Measurements from ENCODE around the gene WFDC10B. TPM values are rescaled to one million over a fixed set of nuclear protein-coding genes. Genes with fewer than 3 reads are reported as not detected.

Gene WFDC10B
- total and polyA plus RNA-seq, 9 of the 15 experiments (the other 6 are each of a cell fraction or from before 2014, with no cell fraction given) = not detected

DNA sequence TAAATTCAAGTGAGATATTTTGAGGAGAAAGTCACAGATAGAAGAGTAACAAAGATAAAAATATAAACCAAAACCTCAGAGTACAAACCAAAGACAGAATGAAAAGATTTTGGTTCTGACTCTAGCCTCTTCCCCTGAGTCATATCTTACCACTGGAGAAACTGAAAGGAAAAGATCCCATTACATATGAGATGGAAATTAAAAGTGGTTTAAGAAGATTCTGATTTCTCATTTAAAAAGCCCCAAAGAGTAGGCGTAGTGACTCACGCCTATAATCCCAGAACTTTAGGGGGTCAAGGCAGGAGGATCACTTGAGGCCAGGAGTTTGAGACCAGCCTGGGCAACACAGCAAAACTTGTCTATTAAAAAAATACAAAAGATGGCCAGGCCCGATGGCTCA is 47.9 kb upstream of the WFDC10B start:
- in situ Hi-C loops (cut with MboI) = no loop called here
- no peak for FAIRE-seq
- TF ChIP-seq ZNF347 (CRISPR knock-in tag; IDR thresholded peaks at IDR 0.05; ENCODE audit: low read depth) (no peak), MAFK (IDR thresholded peaks at IDR 0.05; ENCODE audit: low read length) (no peak), ZNF354B (CRISPR knock-in tag; IDR thresholded peaks at IDR 0.05) (no peak), BACH1 (tag; IDR thresholded peaks at IDR 0.05) (no peak), RAD21 (CRISPR knock-in tag; conservative IDR thresholded peaks at IDR 0.05 in 1 of 2, IDR thresholded peaks at IDR 0.05 in 1 of 2) (no peak), RFX7 (CRISPR knock-in tag; IDR thresholded peaks at IDR 0.05) (no peak), TBP (optimal IDR thresholded peaks at IDR 0.05; ENCODE audit: low read depth, low read length) (no peak), HLTF (IDR thresholded peaks at IDR 0.05) (no peak)
- TF ChIP-seq, protein P1, sequence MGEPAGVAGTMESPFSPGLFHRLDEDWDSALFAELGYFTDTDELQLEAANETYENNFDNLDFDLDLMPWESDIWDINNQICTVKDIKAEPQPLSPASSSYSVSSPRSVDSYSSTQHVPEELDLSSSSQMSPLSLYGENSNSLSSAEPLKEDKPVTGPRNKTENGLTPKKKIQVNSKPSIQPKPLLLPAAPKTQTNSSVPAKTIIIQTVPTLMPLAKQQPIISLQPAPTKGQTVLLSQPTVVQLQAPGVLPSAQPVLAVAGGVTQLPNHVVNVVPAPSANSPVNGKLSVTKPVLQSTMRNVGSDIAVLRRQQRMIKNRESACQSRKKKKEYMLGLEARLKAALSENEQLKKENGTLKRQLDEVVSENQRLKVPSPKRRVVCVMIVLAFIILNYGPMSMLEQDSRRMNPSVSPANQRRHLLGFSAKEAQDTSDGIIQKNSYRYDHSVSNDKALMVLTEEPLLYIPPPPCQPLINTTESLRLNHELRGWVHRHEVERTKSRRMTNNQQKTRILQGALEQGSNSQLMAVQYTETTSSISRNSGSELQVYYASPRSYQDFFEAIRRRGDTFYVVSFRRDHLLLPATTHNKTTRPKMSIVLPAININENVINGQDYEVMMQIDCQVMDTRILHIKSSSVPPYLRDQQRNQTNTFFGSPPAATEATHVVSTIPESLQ (CRISPR knock-in tag; IDR thresholded peaks at IDR 0.05) = no peak

More for the DNA sequence above, 47.9 kb upstream of the WFDC10B start:
- DNase-seq (ENCODE audit: extremely low read depth in 1 of 4, low spot score in 3 of 4) (no peak), ATAC-seq (no peak)
- peaks cover 3 to 4% of the 10 kb centered on the region in 2 experiments; a peak in 2 of 5 replicates for H3K27me3 ChIP-seq (ENCODE audit: control insufficient read depth in 2 of 2, insufficient read depth in 2 of 2, low read length in 2 of 2)
- intact Hi-C loops (cut with micrococcal nuclease) = no loop called here
- H3K36me3 ChIP-seq (ENCODE audit: control insufficient read depth, insufficient read depth, low read length) = no peaks in the 10 kb centered on the region
- POLR2A ChIA-PET = no interaction called here
- no peaks in the 10 kb centered on the region for H3K79me2 ChIP-seq (ENCODE audit: control insufficient read depth, insufficient read depth, low read length)
- BruUV-seq (replicated peaks) = no TSS peak
- WGBS (ENCODE audit: insufficient coverage, low coverage, missing lambda C conversion rate) = 0% methylated on average over 3 of the region's 3 CpGs
- H3K9me3 ChIP-seq (replicated peaks; ENCODE audit: control insufficient read depth, insufficient read depth, low read depth, low read length) = no peaks in the 10 kb centered on the region
- H4K20me1 ChIP-seq (replicated peaks; ENCODE audit: control insufficient read depth, insufficient read depth, low read length) = no peaks in the 10 kb centered on the region
- no peak overlapping the region for H3K4me3 ChIP-seq
- no peaks in the 10 kb centered on the region for H3K4me1 ChIP-seq (replicated peaks in 1 of 2; ENCODE audit: control insufficient read depth in 2 of 2, insufficient read depth in 2 of 2, low read length in 2 of 2)
- CTCF ChIA-PET (ENCODE audit: low intra/inter-chr PET ratio) = no interaction called here
- H2AFZ ChIP-seq (ENCODE audit: low read depth, low read length) = no peak overlapping the region
- no peak overlapping the region for H3K4me2 ChIP-seq (ENCODE audit: insufficient read depth, low read length)
- H3K27ac ChIP-seq (ENCODE audit: extremely low read depth, low read depth, low read length) = no peak overlapping the region
- no peaks in the 10 kb centered on the region for H3K9me1 ChIP-seq (ENCODE audit: control insufficient read depth, insufficient read depth, low read length)
- no peak overlapping the region for H3K9ac ChIP-seq (ENCODE audit: insufficient read depth in 1 of 2, low read depth in 2 of 2, low read length in 2 of 2)

Data from K562 (cell line).